PC-9 (cell line): Measurements from ENCODE around the gene MASP2. TPM values are rescaled to one million over a fixed set of nuclear protein-coding genes. Genes with fewer than 3 reads are reported as not detected.

Experiments used
- BruUV-seq: library from RNA; stranded (reverse); fragments of 400-500 nt; replicated peaks from 2 replicates; lab custom pipeline; 2021; lab: Mats Ljungman, UMichigan
- CTCF ChIA-PET: fragments of 300-600 bp; sonication (Branson Sonifier 250); formaldehyde crosslinking; loops from one replicate; lab custom pipeline; 2022; ENCODE audit warnings: antibody characterized with exemption; lab: Charles Lee
- POLR2A ChIA-PET: fragments of 300-600 bp; sonication (Branson Sonifier 250); formaldehyde crosslinking; loops from one replicate; lab custom pipeline; 2022; ENCODE audit warnings: antibody characterized with exemption; ENCODE audit not compliant: unreplicated experiment; lab: Charles Lee
- DNase-seq, 2 experiments: peaks; one replicate each; pipeline versions ENCODE4 v3.0.0 to v3.0.0-alpha.2; 2015 to 2022; ENCODE audit warnings: mixed read lengths in 1 of 2
- H2AFZ ChIP-seq: fragments of 200-600 bp; sonication (generic); 2 replicates; pipeline ENCODE4 v1.8.1; 2017; ENCODE audit warnings: antibody characterized with exemption
- H3F3A ChIP-seq: fragments of 200-600 bp; sonication (generic); 2 replicates; pipeline ENCODE4 v1.8.1; 2017; ENCODE audit warnings: antibody characterized with exemption, mild to moderate bottlenecking, low read depth; ENCODE audit not compliant: insufficient read depth
- H3K27ac ChIP-seq: fragments of 200-600 bp; sonication (generic); 2 replicates; pipeline ENCODE4 v1.6.1; 2016; ENCODE audit warnings: mixed run types
- H3K27me3 ChIP-seq: fragments of 200-600 bp; sonication (generic); 2 replicates; pipeline ENCODE4 v1.6.1; 2016; ENCODE audit warnings: low read depth, mixed run types; ENCODE audit not compliant: insufficient read depth
- H3K36me3 ChIP-seq: fragments of 200-600 bp; sonication (generic); 2 replicates; pipeline ENCODE4 v1.6.1; 2016; ENCODE audit warnings: low read depth, mixed run types
- H3K4me1 ChIP-seq: fragments of 200-600 bp; sonication (generic); replicated peaks from 2 replicates; pipeline ENCODE4 v1.6.1; 2016; ENCODE audit warnings: mixed run types; ENCODE audit not compliant: insufficient read depth
- H3K4me2 ChIP-seq: fragments of 200-600 bp; sonication (generic); 2 replicates; pipeline ENCODE4 v1.6.1; 2017; ENCODE audit warnings: mixed run types
- H3K4me3 ChIP-seq: fragments of 200-600 bp; sonication (generic); 2 replicates; pipeline ENCODE4 v1.6.1; 2016; ENCODE audit warnings: mixed run types
- H3K79me2 ChIP-seq: fragments of 200-600 bp; sonication (generic); 2 replicates; pipeline ENCODE4 v1.6.1; 2017; ENCODE audit warnings: low read depth, mixed run types
- H3K9me2 ChIP-seq: fragments of 200-600 bp; sonication (generic); 2 replicates; pipeline ENCODE4 v1.8.1; 2017; ENCODE audit warnings: mild to moderate bottlenecking; ENCODE audit not compliant: insufficient read depth
- H3K9me3 ChIP-seq: fragments of 200-600 bp; sonication (generic); 2 replicates; pipeline ENCODE4 v1.8.1; 2016; ENCODE audit warnings: low read depth; ENCODE audit not compliant: insufficient read depth
- H4K20me1 ChIP-seq: fragments of 200-600 bp; sonication (generic); 2 replicates; pipeline ENCODE4 v1.8.1; 2017; ENCODE audit not compliant: insufficient read depth
- EZH2 ChIP-seq: fragments of 200-600 bp; sonication (generic); IDR thresholded peaks from 2 replicates; pipeline ENCODE4 v1.8.0; 2017; ENCODE audit warnings: antibody characterized with exemption, low read depth
- intact Hi-C: fragments of 100-400 bp; cut with micrococcal nuclease; formaldehyde crosslinking; loops from one replicate; pipeline ENCODE4 v1.10.0; 2022; ENCODE audit not compliant: unreplicated experiment
- total RNA-seq: library from RNA; stranded (reverse); gene quantifications from 2 replicates; pipeline ENCODE4 v1.2.3, GENCODE V29; 2021
- TF ChIP-seq, protein P1 (sequence below): fragments of 200-600 bp; sonication (generic); conservative IDR thresholded peaks from 2 replicates; pipeline ENCODE4 v1.6.1; 2017; ENCODE audit warnings: mixed run types, antibody characterized with exemption, mild to moderate bottlenecking, moderate library complexity

Gene MASP2
- total RNA-seq, 1 experiment from 2014 or later: not detected

GRCh38 chr1:11062965-11063401, 15.9 kb upstream of the MASP2 start:
- Histone ChIP-seq H3K36me3 (no peaks in the 10 kb centered on the region), H3K9me2 (no peaks in the 10 kb centered on the region), H4K20me1 (no peaks in the 10 kb centered on the region), H3F3A (no peaks in the 10 kb centered on the region), H3K4me1 (no peaks in the 10 kb centered on the region), H3K27ac (no peak overlapping the region), H2AFZ (no peak overlapping the region), H3K4me2 (no peak overlapping the region), H3K27me3 (no peaks in the 10 kb centered on the region), H3K4me3 (no peak overlapping the region), H3K79me2 (peaks cover 14% of the 10 kb centered on the region), H3K9me3 (no peaks in the 10 kb centered on the region)
- CTCF ChIA-PET: no interaction called here
- BruUV-seq: no TSS peak
- POLR2A ChIA-PET: no interaction called here
- intact Hi-C loops: no loop called here
- DNase-seq: no peak
- no peak for TF ChIP-seq EZH2
- TF ChIP-seq, protein P1, sequence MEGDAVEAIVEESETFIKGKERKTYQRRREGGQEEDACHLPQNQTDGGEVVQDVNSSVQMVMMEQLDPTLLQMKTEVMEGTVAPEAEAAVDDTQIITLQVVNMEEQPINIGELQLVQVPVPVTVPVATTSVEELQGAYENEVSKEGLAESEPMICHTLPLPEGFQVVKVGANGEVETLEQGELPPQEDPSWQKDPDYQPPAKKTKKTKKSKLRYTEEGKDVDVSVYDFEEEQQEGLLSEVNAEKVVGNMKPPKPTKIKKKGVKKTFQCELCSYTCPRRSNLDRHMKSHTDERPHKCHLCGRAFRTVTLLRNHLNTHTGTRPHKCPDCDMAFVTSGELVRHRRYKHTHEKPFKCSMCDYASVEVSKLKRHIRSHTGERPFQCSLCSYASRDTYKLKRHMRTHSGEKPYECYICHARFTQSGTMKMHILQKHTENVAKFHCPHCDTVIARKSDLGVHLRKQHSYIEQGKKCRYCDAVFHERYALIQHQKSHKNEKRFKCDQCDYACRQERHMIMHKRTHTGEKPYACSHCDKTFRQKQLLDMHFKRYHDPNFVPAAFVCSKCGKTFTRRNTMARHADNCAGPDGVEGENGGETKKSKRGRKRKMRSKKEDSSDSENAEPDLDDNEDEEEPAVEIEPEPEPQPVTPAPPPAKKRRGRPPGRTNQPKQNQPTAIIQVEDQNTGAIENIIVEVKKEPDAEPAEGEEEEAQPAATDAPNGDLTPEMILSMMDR: no peak

DNA sequence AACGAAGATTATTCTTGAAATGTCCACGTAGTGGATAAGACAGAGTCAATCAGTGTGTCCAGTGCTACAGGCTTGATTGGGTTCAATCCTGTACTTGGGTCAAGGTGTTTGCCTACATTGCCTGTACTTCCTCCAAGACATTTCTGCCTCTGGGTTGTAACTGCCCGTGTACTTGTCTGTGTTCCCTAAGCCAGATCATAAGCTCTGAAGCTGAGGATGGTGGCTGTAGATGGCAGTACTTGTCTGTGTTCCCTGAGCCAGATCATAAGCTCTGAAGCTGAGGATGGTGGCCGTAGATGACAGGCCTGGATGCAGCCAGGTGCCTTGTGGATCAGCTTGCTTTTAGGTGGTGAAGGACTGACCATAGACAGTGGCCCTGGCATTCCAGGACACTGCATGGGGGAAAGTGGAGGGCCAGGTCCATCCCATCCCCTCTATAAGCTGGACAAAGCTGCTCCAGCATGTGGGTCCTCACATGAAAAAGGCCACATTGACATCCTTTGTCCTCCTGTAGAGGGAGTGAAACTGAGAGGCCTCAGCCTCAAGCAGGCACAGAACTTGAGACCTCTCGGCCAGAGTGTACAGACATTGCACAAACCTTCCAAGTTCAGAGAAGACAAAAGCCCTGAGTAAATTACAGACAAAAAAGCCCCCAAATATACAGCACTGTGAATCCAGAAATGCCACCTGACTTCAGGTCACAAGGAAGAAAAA, 14.8 kb upstream of the MASP2 start:
- no peaks in the 10 kb centered on the region for H3K4me1 ChIP-seq
- no peaks in the 10 kb centered on the region for H3K9me2 ChIP-seq
- TF ChIP-seq, protein P1: no peak
- H4K20me1 ChIP-seq: no peaks in the 10 kb centered on the region
- H3K36me3 ChIP-seq: no peaks in the 10 kb centered on the region
- ChIA-PET POLR2A (interaction anchor here (0.6 to 0.7 kb wide), 2 partner anchors 80 to 603 kb away, joined by 3 to 4 read pairs; a partner anchor contains a TSS), CTCF (interaction anchor here (1.2 kb wide), 1 partner anchor 11 kb away, joined by 4 read pairs; no protein-coding TSS in a partner anchor)
- no peak overlapping the region for H2AFZ ChIP-seq
- intact Hi-C loops: no loop called here
- H3K4me3 ChIP-seq: no peak overlapping the region
- no peak overlapping the region for H3K27ac ChIP-seq
- BruUV-seq: no TSS peak
- no peaks in the 10 kb centered on the region for H3F3A ChIP-seq
- DNase-seq: no peak
- H3K9me3 ChIP-seq: no peaks in the 10 kb centered on the region
- peak overlapping the region; percentile 91; the same call in 1 of the 2 replicates for H3K4me2 ChIP-seq
- H3K27me3 ChIP-seq: no peaks in the 10 kb centered on the region
- H3K79me2 ChIP-seq: peaks cover 14% of the 10 kb centered on the region

DNA sequence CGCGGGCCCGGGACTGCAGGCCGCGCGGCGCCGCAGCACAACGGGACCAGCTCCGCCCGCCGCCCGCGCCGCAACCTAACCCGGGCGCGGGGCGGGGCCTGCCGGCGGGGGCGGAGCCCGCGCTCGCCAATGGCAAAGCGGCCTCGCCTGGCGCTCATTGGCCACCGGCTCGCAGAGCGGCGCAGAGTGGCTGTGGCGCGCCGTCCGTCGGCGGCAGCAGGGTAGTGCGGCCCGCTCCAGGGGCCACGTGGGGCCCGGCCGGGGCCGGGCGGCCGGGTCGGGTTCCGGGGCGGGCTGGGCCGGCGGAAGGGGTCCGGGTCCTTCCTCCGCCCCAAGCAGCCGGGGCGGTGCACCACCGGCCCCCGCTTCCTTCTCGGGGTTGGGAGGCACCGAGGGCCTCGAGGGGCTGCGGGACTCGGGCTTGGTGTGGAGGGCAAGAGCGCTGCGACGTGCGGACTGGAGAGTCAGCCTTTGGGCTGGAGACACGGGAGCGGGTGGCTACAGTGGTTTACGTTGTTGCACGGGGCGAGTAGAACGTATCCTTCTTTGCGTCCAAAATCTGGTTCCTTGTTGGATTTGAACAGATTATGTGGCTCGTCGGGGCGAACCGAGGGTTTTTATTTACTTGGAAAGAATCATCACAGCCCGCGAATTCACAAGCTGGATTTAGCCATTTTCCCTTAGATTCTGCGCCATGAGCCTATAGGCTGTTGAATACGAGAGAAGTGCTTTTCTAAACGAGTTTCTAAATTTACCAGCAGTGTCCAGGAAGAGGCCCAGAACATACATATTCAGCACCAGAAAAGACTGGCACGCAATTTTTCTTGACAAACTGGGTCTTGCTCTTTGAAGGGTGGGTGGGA, 13.2 kb upstream of the MASP2 start, which contains the start of gene SRM:
SRM (minus strand) TSS at position 51 of the 863 bp plus-strand sequence. CDS start 75 bp downstream, outside the sequence.
- Histone ChIP-seq H4K20me1 (no peaks in the 10 kb centered on the region), H3K4me2 (peak within 1 kb of the TSS; percentile 91), H3K9me2 (no peaks in the 10 kb centered on the region), H3K4me3 (peak within 1 kb of the TSS; percentile 79), H3K27me3 (no peaks in the 10 kb centered on the region), H3K36me3 (no peaks in the 10 kb centered on the region), H3F3A (no peaks in the 10 kb centered on the region), H2AFZ (peak within 1 kb of the TSS; percentile 77), H3K4me1 (no peaks in the 10 kb centered on the region), H3K79me2 (peaks cover 14% of the 10 kb centered on the region), H3K27ac (peak within 1 kb of the TSS; percentile 32; the same call in 1 of the 2 replicates), H3K9me3 (no peaks in the 10 kb centered on the region)
- BruUV-seq: TSS peak; percentile 75
- no peak for TF ChIP-seq EZH2
- TF ChIP-seq, protein P1: 0 out of 2 replicates have a peak, but pooled peaks have one; percentile 6
- POLR2A ChIA-PET: no interaction called here
- intact Hi-C loops: no loop called here
- CTCF ChIA-PET: no interaction called here
- peak; percentile 68 to 92 for DNase-seq
